ENCODE data around the gene CCDC170.
"Not testable (repeated sequence)": the region's sequence is repeated elsewhere in the genome, so short reads cannot be mapped to it uniquely, and the experiment has no call there.

CCDC170 gene, protein sequence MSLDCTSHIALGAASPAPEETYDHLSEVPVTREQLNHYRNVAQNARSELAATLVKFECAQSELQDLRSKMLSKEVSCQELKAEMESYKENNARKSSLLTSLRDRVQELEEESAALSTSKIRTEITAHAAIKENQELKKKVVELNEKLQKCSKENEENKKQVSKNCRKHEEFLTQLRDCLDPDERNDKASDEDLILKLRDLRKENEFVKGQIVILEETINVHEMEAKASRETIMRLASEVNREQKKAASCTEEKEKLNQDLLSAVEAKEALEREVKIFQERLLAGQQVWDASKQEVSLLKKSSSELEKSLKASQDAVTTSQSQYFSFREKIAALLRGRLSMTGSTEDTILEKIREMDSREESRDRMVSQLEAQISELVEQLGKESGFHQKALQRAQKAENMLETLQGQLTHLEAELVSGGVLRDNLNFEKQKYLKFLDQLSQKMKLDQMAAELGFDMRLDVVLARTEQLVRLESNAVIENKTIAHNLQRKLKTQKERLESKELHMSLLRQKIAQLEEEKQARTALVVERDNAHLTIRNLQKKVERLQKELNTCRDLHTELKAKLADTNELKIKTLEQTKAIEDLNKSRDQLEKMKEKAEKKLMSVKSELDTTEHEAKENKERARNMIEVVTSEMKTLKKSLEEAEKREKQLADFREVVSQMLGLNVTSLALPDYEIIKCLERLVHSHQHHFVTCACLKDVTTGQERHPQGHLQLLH

DNA sequence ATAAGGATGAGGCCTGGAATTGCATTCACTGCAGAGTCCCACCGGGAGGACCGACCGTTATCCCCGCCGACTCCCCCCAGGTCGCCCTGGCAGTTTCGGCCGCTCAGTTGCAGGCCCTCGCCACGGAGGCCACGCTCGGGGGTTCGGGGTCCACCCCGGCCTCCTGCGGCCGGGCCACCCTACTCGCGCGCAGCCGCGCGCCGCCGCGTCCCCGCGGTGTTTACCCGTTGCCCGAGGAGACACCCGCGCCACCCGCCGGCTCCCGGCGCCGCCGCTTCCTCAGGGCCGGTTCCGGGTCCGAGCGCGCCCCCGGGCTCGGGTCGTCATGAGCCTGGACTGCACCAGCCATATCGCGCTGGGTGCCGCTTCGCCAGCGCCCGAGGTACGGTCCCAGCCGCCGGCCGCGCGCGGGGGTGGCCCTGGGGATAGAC, at the start of gene CCDC170:
TSS of gene CCDC170 (plus strand) at position 214 of the 431 bp plus-strand sequence. CDS start at position 326, 112 bp downstream.
- Histone ChIP-seq H2AFZ (peak within 1 kb of the TSS; percentile 65), H3K9me3 (ENCODE audit: control insufficient read depth, low read length) (no peaks in the 10 kb centered on the region), H3K36me3 (ENCODE audit: control insufficient read depth, insufficient read depth, low read length) (no peaks in the 10 kb centered on the region), H3K9ac (no peak within 1 kb of the TSS), H3K4me2 (ENCODE audit: low read length) (peak within 1 kb of the TSS; percentile 87), H3K4me3 (ENCODE audit: low read depth, low read length) (peak within 1 kb of the TSS; percentile 54), H3K4me1 (no peaks in the 10 kb centered on the region), H3K27me3 (ENCODE audit: control insufficient read depth, insufficient read depth, low read length) (no peaks in the 10 kb centered on the region), H3K79me2 (no peaks in the 10 kb centered on the region), H3K27ac (peak within 1 kb of the TSS; percentile 40)
- TF ChIP-seq, protein P1, sequence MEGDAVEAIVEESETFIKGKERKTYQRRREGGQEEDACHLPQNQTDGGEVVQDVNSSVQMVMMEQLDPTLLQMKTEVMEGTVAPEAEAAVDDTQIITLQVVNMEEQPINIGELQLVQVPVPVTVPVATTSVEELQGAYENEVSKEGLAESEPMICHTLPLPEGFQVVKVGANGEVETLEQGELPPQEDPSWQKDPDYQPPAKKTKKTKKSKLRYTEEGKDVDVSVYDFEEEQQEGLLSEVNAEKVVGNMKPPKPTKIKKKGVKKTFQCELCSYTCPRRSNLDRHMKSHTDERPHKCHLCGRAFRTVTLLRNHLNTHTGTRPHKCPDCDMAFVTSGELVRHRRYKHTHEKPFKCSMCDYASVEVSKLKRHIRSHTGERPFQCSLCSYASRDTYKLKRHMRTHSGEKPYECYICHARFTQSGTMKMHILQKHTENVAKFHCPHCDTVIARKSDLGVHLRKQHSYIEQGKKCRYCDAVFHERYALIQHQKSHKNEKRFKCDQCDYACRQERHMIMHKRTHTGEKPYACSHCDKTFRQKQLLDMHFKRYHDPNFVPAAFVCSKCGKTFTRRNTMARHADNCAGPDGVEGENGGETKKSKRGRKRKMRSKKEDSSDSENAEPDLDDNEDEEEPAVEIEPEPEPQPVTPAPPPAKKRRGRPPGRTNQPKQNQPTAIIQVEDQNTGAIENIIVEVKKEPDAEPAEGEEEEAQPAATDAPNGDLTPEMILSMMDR (IDR thresholded peaks at IDR 0.05), result no peak

DNA sequence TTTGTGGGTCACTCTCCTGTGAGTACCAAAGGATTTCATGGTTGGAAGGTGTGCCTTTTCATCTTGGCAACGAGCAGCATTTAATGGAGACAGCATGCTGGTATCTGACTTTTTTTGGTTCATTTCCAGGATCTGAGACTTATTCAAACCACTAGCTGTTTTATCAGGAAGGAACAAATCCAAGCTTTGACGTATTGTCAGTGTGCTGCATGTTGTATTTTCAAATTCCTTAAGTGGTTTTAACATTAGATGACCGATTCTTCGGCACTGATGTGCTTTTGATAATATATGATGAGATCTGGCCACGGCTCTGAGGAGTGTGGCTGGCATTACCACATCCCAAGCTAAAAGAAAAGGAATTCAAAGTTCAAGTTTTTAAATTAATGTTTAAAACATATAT, 48.3 kb upstream of the CCDC170 start:
- H3K9ac ChIP-seq, result no peak overlapping the region
- H3K4me2 ChIP-seq (ENCODE audit: low read length), result peak overlapping the region; percentile 48
- H3K27me3 ChIP-seq (ENCODE audit: control insufficient read depth, insufficient read depth, low read length), result no peaks in the 10 kb centered on the region
- H3K4me1 ChIP-seq, result peaks cover 11% of the 10 kb centered on the region
- H3K4me3 ChIP-seq (ENCODE audit: low read depth, low read length), result peak overlapping the region; percentile 10
- H3K9me3 ChIP-seq (ENCODE audit: control insufficient read depth, low read length), result no peaks in the 10 kb centered on the region
- H3K27ac ChIP-seq, result peak overlapping the region; percentile 55
- TF ChIP-seq, protein P1 (IDR thresholded peaks at IDR 0.05), result no peak
- H3K79me2 ChIP-seq, result peaks cover 12% of the 10 kb centered on the region
- no peak overlapping the region for H2AFZ ChIP-seq
- H3K36me3 ChIP-seq (ENCODE audit: control insufficient read depth, insufficient read depth, low read length), result no peaks in the 10 kb centered on the region

DNA sequence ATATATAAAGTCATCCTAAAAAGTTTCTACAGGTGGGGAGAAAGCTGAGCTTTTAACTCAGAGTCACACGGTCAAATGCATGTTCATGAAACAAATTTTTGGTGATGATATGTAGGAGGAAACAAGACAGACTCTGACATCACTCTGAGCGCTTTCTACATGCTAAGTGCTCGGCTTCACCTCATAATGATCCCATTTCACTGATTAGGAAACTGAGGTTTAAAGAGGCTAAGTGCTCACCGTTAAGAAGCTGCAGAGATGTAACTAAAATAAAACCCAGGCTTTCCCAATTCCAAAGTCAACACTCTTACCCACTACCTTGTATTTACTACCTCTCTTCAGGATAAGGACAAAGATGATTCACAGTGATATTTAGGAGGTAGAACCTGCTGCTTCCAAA, 46.6 kb upstream of the CCDC170 start:
- peaks cover 11% of the 10 kb centered on the region for H3K4me1 ChIP-seq
- H3K36me3 ChIP-seq (ENCODE audit: control insufficient read depth, insufficient read depth, low read length), result no peaks in the 10 kb centered on the region
- no peaks in the 10 kb centered on the region for H3K9me3 ChIP-seq (ENCODE audit: control insufficient read depth, low read length)
- H3K4me3 ChIP-seq (ENCODE audit: low read depth, low read length), result no peak overlapping the region
- no peaks in the 10 kb centered on the region for H3K27me3 ChIP-seq (ENCODE audit: control insufficient read depth, insufficient read depth, low read length)
- H3K4me2 ChIP-seq (ENCODE audit: low read length), result no peak overlapping the region
- H2AFZ ChIP-seq, result no peak overlapping the region
- TF ChIP-seq, protein P1 (IDR thresholded peaks at IDR 0.05), result no peak
- no peak overlapping the region for H3K27ac ChIP-seq
- peaks cover 4% of the 10 kb centered on the region for H3K79me2 ChIP-seq
- no peak overlapping the region for H3K9ac ChIP-seq

DNA sequence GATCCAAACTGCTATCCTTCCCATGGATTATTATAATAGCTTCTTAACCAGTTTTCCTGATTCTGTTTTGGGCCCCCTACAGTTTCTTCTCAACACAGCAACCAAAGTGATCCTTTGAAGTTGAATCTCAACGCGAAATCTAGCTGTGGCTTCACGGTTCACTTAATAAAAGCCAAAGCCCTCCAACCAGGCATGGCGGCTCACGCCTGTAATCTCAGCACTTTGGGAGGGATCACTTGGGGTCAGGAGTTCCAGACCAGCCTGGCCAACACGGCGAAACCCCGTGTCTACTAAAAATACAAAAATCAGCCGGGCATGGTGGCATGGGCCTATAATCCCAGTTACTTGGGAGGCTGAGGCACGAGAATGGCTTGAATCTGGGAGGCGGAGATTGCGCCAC, 45.2 kb upstream of the CCDC170 start:
- Histone ChIP-seq H2AFZ (no peak overlapping the region), H3K27me3 (ENCODE audit: control insufficient read depth, insufficient read depth, low read length) (no peaks in the 10 kb centered on the region), H3K4me3 (ENCODE audit: low read depth, low read length) (no peak overlapping the region), H3K9me3 (ENCODE audit: control insufficient read depth, low read length) (no peaks in the 10 kb centered on the region), H3K36me3 (ENCODE audit: control insufficient read depth, insufficient read depth, low read length) (no peaks in the 10 kb centered on the region), H3K4me2 (ENCODE audit: low read length) (no peak overlapping the region), H3K27ac (no peak overlapping the region), H3K79me2 (peaks cover 7% of the 10 kb centered on the region), H3K4me1 (peaks cover 11% of the 10 kb centered on the region), H3K9ac (no peak overlapping the region)
- TF ChIP-seq, protein P1 (IDR thresholded peaks at IDR 0.05), result no peak

DNA sequence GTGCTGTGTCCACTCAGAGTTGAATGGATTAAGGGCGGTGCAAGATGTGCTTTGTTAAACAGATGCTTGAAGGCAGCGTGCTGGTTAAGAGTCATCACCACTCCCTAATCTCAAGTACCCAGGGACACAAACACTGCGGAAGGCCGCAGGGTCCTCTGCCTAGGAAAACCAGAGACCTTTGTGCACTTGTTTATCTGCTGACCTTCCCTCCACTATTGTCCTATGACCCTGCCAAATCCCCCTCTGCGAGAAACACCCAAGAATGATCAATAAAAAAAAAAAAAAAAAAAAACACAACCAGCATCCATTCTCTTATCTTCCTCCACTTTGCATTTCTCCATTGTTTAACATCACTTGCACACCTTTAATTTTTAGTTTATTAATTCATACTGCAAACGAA, 42.9 kb upstream of the CCDC170 start:
- Histone ChIP-seq H3K4me2 (ENCODE audit: low read length) (peak overlapping the region; percentile 88), H3K79me2 (peaks cover 11% of the 10 kb centered on the region)
- not testable (repeated sequence) for H3K36me3 ChIP-seq (ENCODE audit: control insufficient read depth, insufficient read depth, low read length); H3K27me3 ChIP-seq (ENCODE audit: control insufficient read depth, insufficient read depth, low read length); H3K9me3 ChIP-seq (ENCODE audit: control insufficient read depth, low read length); H3K4me3 ChIP-seq (ENCODE audit: low read depth, low read length); H3K27ac ChIP-seq; H3K9ac ChIP-seq; H2AFZ ChIP-seq; H3K4me1 ChIP-seq
